Pancreas (tissue), 10 donors: ENCODE measurements around the gene ADGRV1. TPM values are rescaled to one million over a fixed set of nuclear protein-coding genes. Genes with fewer than 3 reads are reported as not detected.

Experiments used
- ATAC-seq, 4 donors: fragments of 200-7000 bp; cut with Tn5 transposase; one replicate each; pipeline versions ENCODE4 v1.8.0 to v1.9.1; 2020; ENCODE audit warnings: mild to moderate bottlenecking in 4 of 4, moderate library complexity in 4 of 4
- DNase-seq, 6 donors: peaks; one replicate each; pipeline ENCODE4 v3.0.0-alpha.2; 2020
- FAIRE-seq: peaks from 2 replicates; lab custom pipeline; 2012; peaks lifted over from hg19 to GRCh38; lab: Jason Lieb, UNC
- H3K27ac ChIP-seq, 4 donors: fragments of 200-600 bp; sonication (generic); 1 replicate in 3 of 4; 2 replicates in 1 of 4; pipeline versions ENCODE4 v1.5.0 to v1.8.0; 2020
- H3K27me3 ChIP-seq, 4 donors: fragments of 200-600 bp; one replicate each; pipeline ENCODE4 v1.8.0; 2021
- H3K36me3 ChIP-seq, 3 donors: fragments of 200-600 bp; sonication (generic) in 1 of 3; one replicate each; pipeline versions ENCODE4 v1.5.0 to v1.8.0; 2020 to 2021
- H3K4me1 ChIP-seq, 3 donors: fragments of 200-600 bp; one replicate each; pipeline ENCODE4 v1.8.0; 2021
- H3K4me3 ChIP-seq, 4 donors: fragments of 200-600 bp; sonication (generic) in 2 of 4; one replicate each; pipeline versions ENCODE4 v1.5.0 to v1.8.0; 2020 to 2021
- H3K9me3 ChIP-seq, 4 donors: fragments of 200-600 bp; one replicate each; pipeline ENCODE4 v1.8.0; 2021
- CTCF ChIP-seq, 4 donors: fragments of 200-600 bp; sonication (generic) in 3 of 4; IDR thresholded peaks; one replicate each; pipeline versions ENCODE4 v1.5.0 to v1.8.0; 2021; ENCODE audit warnings: antibody characterized with exemption in 4 of 4
- WGBS, 2 donors: extraction: QIAGEN DNeasy Blood & Tissue Kit; methylation state at CpG; one replicate each; pipeline ENCODE4 v1.1.7; 2013; 5-methylcytosine and 5-hydroxymethylcytosine counted together
- intact Hi-C, 3 donors: fragments of 100-400 bp; cut with DNase I; formaldehyde crosslinking; loops; one replicate each; pipeline versions ENCODE4 v1.11.1 to v1.14.2; 2022
- polyA plus RNA-seq, 2 donors: library from polyadenylated mRNA; stranded (reverse); fragments of 200-250 nt; gene quantifications; one replicate each; pipeline ENCODE4 v1.2.3, GENCODE V29; 2013
- total RNA-seq, 6 donors: library from RNA; stranded (reverse); fragmentation: NEBNext Ultra II Directional in 4 of 6; extraction: Animal tissue kit (Norgen Biotek cat#: 25700) in 4 of 6; gene quantifications; one replicate each; pipeline versions ENCODE4 v1.2.1 to v1.2.4, GENCODE V29; 2021 to 2023
- donor health status: healthy with polysubstance abuse.
- donor health status: DM: no; HTN: no; CAD: no; lungs with moderate emphysema.
- donor health status: DM: no; HTN: no; CAD: no.
- donor health status: control.
- donor health status: control.
- donor health status: Bipolar disorder and iron deficiency.
- donor health status: DM: yes; HTN: yes; CAD: no.
- donor health status: DM: no; HTN: no; CAD: no.
- donor health status: DM: no; HTN: no; CAD: no.
- donor health status: DM: yes; HTN: yes; CAD: no.

The ADGRV1 gene
- total and polyA plus RNA-seq, 8 donors = 3.9 to 6.9 (median 5.4) TPM

GRCh38 chr5:90803381-90803780 is 244.8 kb downstream of the ADGRV1 start:
- Histone ChIP-seq H3K36me3 (no peaks in the 10 kb centered on the region), H3K27me3 (no peaks in the 10 kb centered on the region), H3K4me3 (no peak overlapping the region), H3K9me3 (no peaks in the 10 kb centered on the region), H3K4me1 (no peaks in the 10 kb centered on the region), H3K27ac (no peak overlapping the region)
- no peak for FAIRE-seq
- TF ChIP-seq CTCF (IDR thresholded peaks at IDR 0.05) = no peak
- no peak for ATAC-seq
- WGBS, 2 donors = 60 to 61% methylated on average over 4 of the region's 4 CpGs
- no peak for DNase-seq
- intact Hi-C loops = no loop called here

- ATAC-seq (no peak), DNase-seq (no peak), FAIRE-seq (no peak)
- Histone ChIP-seq H3K27me3 (no peaks in the 10 kb centered on the region), H3K4me1 (no peaks in the 10 kb centered on the region), H3K27ac (no peak overlapping the region), H3K9me3 (no peaks in the 10 kb centered on the region), H3K36me3 (no peaks in the 10 kb centered on the region), H3K4me3 (no peak overlapping the region)
- intact Hi-C loops = no loop called here
- 60% methylated on average over 2 of the region's 2 CpGs for WGBS, 2 donors
- no peak for TF ChIP-seq CTCF (IDR thresholded peaks at IDR 0.05)
Observed at GRCh38 chr5:90803876-90804275, 245.3 kb downstream of the ADGRV1 start.

GRCh38 chr5:90807496-90807895 is 248.9 kb downstream of the ADGRV1 start:
- intact Hi-C loops = no loop called here
- DNase-seq (no peak), FAIRE-seq (no peak), ATAC-seq (no peak)
- H3K27ac ChIP-seq = no peak overlapping the region
- no peaks in the 10 kb centered on the region for H3K9me3 ChIP-seq
- no peaks in the 10 kb centered on the region for H3K36me3 ChIP-seq
- WGBS, 2 donors = 62 to 71% methylated on average over 6 of the region's 6 CpGs
- TF ChIP-seq CTCF (IDR thresholded peaks at IDR 0.05) = no peak
- H3K4me3 ChIP-seq = no peak overlapping the region
- H3K4me1 ChIP-seq = no peaks in the 10 kb centered on the region
- H3K27me3 ChIP-seq = no peaks in the 10 kb centered on the region

- Histone ChIP-seq H3K4me3 (no peak overlapping the region), H3K36me3 (no peaks in the 10 kb centered on the region), H3K9me3 (no peaks in the 10 kb centered on the region), H3K27me3 (no peaks in the 10 kb centered on the region), H3K4me1 (no peaks in the 10 kb centered on the region), H3K27ac (no peak overlapping the region)
- no peak for TF ChIP-seq CTCF (IDR thresholded peaks at IDR 0.05)
- FAIRE-seq (no peak), ATAC-seq (no peak), DNase-seq (no peak)
- WGBS, 2 donors = 88 to 89% methylated on average over 4 of the region's 4 CpGs
- intact Hi-C loops = no loop called here
Observed at GRCh38 chr5:90809311-90810056, 250.9 kb downstream of the ADGRV1 start.

GRCh38 chr5:90810211-90810610 is 251.6 kb downstream of the ADGRV1 start:
- H3K27ac ChIP-seq = no peak overlapping the region
- H3K4me1 ChIP-seq = no peaks in the 10 kb centered on the region
- no peak for FAIRE-seq
- 76 to 80% methylated on average over 4 of the region's 4 CpGs for WGBS, 2 donors
- H3K27me3 ChIP-seq = no peaks in the 10 kb centered on the region
- H3K36me3 ChIP-seq = no peaks in the 10 kb centered on the region
- TF ChIP-seq CTCF (IDR thresholded peaks at IDR 0.05) = no peak
- H3K4me3 ChIP-seq = no peak overlapping the region
- intact Hi-C loops = no loop called here
- H3K9me3 ChIP-seq = no peaks in the 10 kb centered on the region
- DNase-seq = no peak
- no peak for ATAC-seq
